HuH-7.5 (cell line): Measurements from ENCODE around the gene FREY1.
"Not testable (repeated sequence)": the region's sequence is repeated elsewhere in the genome, so short reads cannot be mapped to it uniquely, and the experiment has no call there.

Experiments
- DNase-seq: peaks from one replicate; pipeline ENCODE4 v3.0.0; 2011; ENCODE audit warnings: low spot score

FREY1 gene

GRCh38 chr11:45913942-45914635, 7.0 kb upstream of the FREY1 start:
- no peak for DNase-seq

- no peak for DNase-seq
Measured at GRCh38 chr11:45913514-45913913, 6.4 kb upstream of the FREY1 start.

- no peak for DNase-seq
Measured at GRCh38 chr11:45910623-45911022, 3.6 kb upstream of the FREY1 start.

- DNase-seq: no peak
Measured at GRCh38 chr11:45909594-45910475, 2.8 kb upstream of the FREY1 start.

- no peak for DNase-seq
Measured at GRCh38 chr11:45907911-45908370, 870 bp upstream of the FREY1 start.

- no peak for DNase-seq
Measured at GRCh38 chr11:45906096-45906682, 882 bp downstream of the FREY1 start.

- not testable (repeated sequence) for DNase-seq
Measured at GRCh38 chr11:45905576-45905975, 1.5 kb downstream of the FREY1 start.

GRCh38 chr11:45905095-45905494, 2.0 kb downstream of the FREY1 start:
- DNase-seq: no peak

GRCh38 chr11:45904309-45904915, 2.7 kb downstream of the FREY1 start:
- DNase-seq: no peak

- DNase-seq: no peak
Measured at GRCh38 chr11:45902452-45903380, 4.4 kb downstream of the FREY1 start.

- DNase-seq: no peak
Measured at GRCh38 chr11:45901626-45902025, 5.4 kb downstream of the FREY1 start.

GRCh38 chr11:45900916-45901617, 6.0 kb downstream of the FREY1 start:
- DNase-seq: no peak

- not testable (repeated sequence) for DNase-seq
Measured at GRCh38 chr11:45900175-45900800, 6.8 kb downstream of the FREY1 start.

GRCh38 chr11:45899448-45900174, 7.5 kb downstream of the FREY1 start:
- DNase-seq: peak; percentile 90

GRCh38 chr11:45899086-45899447, 8.0 kb downstream of the FREY1 start:
- no peak for DNase-seq

- no peak for DNase-seq
Measured at GRCh38 chr11:45897556-45897955, 9.5 kb downstream of the FREY1 start.

- DNase-seq: no peak
Measured at GRCh38 chr11:45896422-45896984, 10.6 kb downstream of the FREY1 start.

- DNase-seq: no peak
Measured at GRCh38 chr11:45895553-45896259, 11.4 kb downstream of the FREY1 start.
